ENCODE measurements around the gene C3orf20. TPM values are rescaled to one million over a fixed set of nuclear protein-coding genes. Genes with fewer than 3 reads are reported as not detected.

The C3orf20 gene
- total RNA-seq, 1 donor from 2014 or later: not detected

- no peak for DNase-seq
Measured at GRCh38 chr3:14650193-14650592, 24.7 kb upstream of the C3orf20 start.

- peak; percentile 100 for DNase-seq
Measured at GRCh38 chr3:14651440-14652251, 23.3 kb upstream of the C3orf20 start, which contains the start of gene CCDC174. Gene CCDC174 (plus strand): TSS chr3:14651762. CDS start chr3:14651837, 75 bp downstream.

GRCh38 chr3:14652360-14652907 lies 22.5 kb upstream of the C3orf20 start:
- DNase-seq: peak; percentile 3

DNA sequence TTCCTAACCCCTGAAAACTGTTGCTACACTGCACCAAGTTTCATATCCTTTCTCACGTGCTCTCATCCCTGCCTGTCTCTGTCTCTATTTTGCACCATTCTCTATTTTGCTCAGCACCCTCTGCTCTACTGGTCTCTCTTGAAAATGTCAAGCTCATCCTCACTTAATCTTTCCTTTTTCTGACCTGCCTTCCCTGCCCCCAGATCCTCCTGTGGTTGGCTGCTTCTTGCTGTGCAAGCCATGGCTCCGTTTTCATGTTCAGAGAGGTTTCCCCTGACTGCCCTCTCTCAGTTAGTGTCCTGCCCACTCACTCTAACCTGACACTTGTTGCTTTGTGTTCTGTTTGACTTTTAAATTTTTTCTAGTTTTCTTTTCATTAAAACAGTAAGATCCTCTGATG lies 17.4 kb upstream of the C3orf20 start:
- DNase-seq: no peak

GRCh38 chr3:14658978-14659377 lies 16.0 kb upstream of the C3orf20 start:
- no peak for DNase-seq

DNA sequence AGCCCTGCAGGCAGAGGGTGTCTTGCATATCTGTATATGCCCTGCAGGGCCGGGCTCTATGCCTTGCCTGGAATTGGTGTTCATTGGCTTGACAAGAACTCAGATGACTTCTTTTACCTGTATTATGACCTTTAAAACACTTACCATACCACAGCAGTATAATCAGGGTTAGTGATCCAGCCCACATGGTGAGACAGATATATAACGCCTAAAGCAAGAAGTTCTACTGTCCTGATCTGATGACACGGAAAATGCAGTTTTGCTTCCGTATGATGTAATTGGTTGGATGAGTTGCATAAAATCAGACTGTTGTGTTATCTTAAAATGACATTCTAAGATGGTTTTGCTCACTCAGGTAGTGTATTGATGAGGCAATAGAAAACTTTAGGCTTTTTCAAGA lies 14.0 kb upstream of the C3orf20 start:
- DNase-seq: no peak

GRCh38 chr3:14663396-14664135 lies 11.4 kb upstream of the C3orf20 start:
- DNase-seq: no peak

DNA sequence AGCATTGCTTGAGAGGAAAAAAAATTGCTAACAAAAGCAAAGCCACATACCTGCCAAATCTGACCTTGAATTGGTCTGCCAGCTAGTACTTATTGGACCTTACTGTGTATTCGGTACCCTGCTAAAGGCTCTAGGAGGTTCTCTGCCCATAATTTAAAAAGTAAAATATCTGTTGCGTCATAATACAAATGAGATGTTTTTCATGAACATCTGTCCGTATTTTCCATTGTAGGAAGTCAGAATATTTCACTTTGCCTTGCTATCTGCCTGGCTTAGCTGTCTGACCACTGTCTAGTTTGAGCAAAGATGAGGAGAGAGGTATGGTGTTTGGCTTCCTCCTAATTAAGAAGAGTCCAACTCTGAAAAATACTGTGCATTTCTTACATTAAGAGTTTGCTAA lies 10.8 kb upstream of the C3orf20 start:
- DNase-seq: no peak

DNA sequence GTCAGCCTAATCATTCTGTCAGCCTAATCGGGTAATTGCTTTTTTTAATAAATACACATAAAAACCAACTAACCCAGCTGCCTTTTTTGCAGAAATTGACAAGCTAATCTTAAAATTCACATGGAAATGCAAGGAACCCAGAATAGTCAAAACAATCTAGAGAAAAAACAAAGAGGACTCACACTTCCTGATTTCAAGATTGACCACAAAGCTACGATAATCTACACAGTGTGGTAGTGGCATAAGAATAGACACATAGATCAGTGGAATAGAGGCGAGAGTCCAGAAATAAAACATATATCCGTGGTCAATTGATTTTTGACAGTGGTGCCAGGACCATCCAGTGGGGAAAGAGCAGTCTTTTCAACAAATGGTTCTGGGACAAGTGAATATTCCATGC lies 2.4 kb upstream of the C3orf20 start:
- DNase-seq: no peak

GRCh38 chr3:14676881-14677280 lies 1.9 kb downstream of the C3orf20 start:
- no peak for DNase-seq

DNA sequence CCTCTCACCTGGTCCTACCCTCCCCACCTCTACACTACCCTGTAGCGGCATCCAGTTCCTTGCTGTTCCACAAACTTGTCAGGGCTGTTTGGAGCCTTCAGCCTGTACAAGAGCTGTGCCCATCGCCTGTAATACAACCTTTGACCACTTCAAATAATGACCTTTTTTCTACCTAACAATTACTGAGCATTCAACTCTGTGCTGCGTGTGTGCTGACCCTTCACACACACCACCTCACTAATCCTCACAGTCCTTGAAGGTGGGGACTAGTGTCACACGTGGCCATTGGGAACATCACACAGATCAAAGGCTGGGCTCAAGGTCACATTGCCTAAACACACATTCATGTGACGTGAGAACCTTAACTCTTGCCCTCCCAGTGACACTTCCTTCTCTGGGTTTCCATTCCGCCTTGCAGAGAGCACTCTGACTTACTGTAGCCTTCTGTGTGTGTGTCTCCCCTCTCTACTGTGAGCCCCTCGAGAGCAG lies 3.1 kb downstream of the C3orf20 start:
- DNase-seq: no peak

DNA sequence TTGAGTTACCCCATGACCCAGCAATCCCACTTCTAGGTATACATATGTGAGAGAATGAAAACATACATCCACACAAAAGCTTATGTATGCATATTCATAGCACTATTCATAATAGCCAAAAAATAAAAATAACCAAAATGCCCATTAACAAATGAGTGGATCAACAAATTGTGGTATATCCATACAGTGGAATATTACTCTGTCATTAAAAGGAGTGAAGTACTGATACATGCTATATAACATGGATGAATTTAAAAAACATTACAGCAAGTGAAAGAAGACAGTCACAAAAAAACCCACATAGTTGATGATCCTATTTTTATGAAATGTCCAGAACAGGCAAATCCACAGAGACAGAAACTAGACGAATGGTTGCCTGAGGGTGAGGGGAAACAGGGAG lies 5.2 kb downstream of the C3orf20 start:
- no peak for DNase-seq

GRCh38 chr3:14680716-14681115 lies 5.8 kb downstream of the C3orf20 start:
- no peak for DNase-seq

DNA sequence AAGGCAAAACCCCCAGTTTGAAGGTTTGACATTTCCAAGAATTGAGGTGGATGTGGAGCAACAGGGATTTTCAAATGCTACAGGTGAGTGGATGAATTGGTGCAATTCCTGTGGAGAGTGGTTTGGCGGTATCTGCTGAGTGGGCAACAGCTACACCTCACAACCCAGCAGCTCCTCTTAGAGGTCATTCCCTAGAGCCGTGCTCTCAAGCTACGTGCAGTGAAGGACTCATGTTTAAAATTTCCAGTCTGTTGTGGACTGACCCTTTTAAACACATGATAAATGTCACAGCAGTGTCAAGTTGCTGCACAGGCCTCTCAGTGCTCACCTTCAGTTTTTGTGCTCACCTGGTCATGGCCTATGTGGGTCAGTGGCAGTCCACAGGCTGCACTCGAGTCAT lies 9.5 kb downstream of the C3orf20 start:
- DNase-seq: no peak

DNA sequence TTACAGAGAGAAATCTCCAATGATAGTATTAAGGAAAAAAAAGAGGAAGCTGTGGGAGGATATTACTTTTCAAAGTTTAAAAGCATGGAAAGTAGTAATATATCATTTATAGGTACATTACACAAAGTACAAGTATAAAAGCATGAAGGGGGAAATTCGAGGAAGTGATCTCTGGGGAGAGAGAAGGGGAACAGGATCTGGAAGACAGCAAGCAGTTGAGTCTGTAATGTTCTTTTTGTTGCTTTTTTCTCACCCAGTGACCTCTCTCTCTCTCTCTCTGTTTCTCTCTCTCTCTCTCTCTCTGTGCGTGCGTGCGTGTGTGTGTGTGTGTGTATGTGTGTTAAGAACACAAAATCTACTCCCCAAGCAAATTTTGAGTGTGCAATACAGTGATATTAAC lies 10.2 kb downstream of the C3orf20 start:
- no peak for DNase-seq

DNA sequence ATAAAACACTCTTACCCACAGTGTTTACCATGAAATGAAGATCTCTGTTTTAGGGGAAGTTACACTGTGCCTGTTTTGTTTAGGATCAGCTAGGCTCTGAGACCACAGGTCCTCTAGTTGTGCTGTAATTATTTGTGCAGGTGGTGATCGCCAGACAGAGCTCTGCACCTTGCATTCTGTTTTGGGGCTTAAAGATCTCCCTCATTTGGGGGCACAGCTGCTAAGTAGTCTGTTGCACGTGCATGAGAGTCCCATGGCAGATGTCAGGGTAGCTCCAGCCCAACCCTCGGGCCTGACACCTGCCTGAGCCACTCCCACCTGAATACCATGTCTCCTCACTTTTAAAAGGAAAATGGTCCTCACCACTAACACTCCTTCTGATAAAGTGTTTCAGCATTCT lies 12.4 kb downstream of the C3orf20 start:
- no peak for DNase-seq

DNA sequence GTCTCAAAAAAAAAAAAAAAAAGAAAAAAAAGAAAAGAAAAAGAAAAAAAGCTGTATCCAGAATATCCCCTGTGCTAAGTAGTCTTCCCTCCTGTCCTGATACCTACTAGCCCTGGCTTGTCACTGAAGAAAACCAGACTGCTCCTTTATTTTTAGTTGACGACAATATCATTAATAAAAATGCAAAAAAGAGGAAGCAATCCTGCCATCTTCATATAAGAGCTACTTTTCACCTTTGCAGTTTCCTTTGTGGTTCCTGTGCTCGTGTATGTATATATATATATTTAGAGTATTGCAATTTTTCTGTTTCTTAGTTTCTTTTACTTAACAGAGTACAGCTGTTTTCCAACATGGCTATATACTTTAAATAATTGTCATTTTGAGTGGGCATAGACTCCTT lies 13.6 kb downstream of the C3orf20 start:
- DNase-seq: no peak

DNA sequence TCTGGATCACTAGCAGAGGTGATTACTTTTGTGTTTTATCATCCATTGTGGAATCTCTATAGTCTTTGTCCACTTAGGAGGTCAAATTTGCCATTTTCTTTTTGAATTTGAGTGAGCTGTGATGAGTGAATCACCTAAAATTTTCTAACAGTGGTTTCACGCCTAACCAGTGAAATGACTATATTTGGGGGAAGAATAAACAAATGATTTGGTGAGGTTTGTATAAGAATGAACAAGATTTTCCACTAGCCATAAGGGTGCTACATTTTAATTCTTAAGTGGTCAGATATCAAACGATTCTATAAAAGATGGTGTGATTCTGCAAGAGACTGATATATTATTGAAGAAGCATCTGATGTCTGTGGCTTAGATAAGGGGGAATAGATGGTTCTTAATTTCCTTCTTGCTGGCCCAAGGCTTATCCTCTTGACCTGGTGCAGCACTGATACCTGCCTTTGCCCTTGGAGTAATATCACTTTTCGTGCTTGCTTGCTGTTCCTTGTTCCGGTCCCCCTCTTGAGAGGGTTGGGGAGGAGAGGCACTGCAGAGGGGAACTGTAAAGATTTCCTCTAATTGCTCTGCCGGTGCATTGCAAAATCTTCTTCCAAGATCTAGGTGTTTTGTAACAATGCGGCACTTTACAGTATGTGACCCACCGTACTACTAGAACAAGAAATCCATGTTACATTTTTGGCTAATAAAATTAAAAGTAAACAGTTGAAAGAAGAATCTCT lies 14.5 kb downstream of the C3orf20 start:
- no peak for DNase-seq

DNA sequence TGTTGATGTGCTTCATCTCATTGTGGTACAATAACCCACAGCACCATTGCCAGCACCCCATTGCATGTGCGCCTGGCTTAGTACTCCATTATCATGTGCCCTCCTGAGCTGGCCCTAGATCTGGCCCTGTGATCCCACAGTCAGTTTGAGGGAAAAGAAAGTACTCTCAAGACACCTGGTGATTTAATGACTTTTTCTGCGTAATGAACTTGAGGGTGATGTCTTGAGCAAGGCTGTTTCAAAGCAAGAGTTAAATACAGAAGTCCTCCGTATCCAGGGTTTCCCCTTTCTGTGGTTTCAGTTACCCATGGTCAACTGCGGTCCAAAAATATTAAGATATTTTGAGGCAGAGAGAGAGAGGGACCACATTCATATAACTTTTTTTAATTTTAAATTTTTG lies 16.3 kb downstream of the C3orf20 start:
- DNase-seq: no peak

DNA sequence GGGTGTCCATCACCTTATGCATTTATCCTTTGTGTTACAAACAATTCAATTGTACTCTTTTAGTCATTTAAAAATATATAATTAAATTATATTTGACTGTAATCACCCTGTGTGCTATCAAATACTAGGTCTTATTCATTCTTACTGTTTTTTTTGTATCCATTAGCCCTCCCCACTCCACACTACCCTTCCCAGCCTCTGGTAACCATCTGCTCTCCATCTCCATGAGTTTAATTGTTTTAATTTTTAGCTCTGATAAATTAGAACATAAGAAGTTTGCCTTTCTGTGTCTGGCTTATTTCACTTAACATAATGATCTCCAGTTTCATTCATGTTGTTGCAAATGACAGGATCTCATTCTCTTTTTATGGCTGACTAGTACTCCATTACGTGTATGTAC lies 16.8 kb downstream of the C3orf20 start:
- DNase-seq: no peak

- DNase-seq: no peak
Measured at GRCh38 chr3:14698601-14699244, 23.8 kb downstream of the C3orf20 start.

GRCh38 chr3:14699643-14700042 lies 24.7 kb downstream of the C3orf20 start:
- no peak for DNase-seq

Data from skin of body (tissue), 2 donors.